DOHH2 (cell line): ENCODE measurements around the gene C12orf57.
A peak's percentile ranks its signal among the peaks of the same experiment; 100 is the strongest.

Experiments
- H3F3A ChIP-seq: fragments of 200-600 bp; sonication (generic), shearing (Covaris generic); 2 replicates; pipeline ENCODE4 v1.6.0; 2016; ENCODE audit warnings: antibody characterized with exemption, mild to moderate bottlenecking; ENCODE audit not compliant: control insufficient read depth, insufficient read depth
- H3K27ac ChIP-seq: fragments of 200-600 bp; sonication (generic); 2 replicates; pipeline ENCODE4 v1.5.1; 2014; ENCODE audit warnings: low read depth, mild to moderate bottlenecking, low read length, moderate library complexity
- H3K27me3 ChIP-seq: fragments of 200-600 bp; sonication (generic); 2 replicates; pipeline ENCODE4 v1.6.1; 2014; ENCODE audit warnings: mild to moderate bottlenecking, low read length, mixed read lengths; ENCODE audit not compliant: control insufficient read depth
- H3K36me3 ChIP-seq: fragments of 200-600 bp; sonication (generic); 2 replicates; pipeline ENCODE4 v1.6.1; 2014; ENCODE audit warnings: mild to moderate bottlenecking, low read length, moderate library complexity, mixed read lengths; ENCODE audit not compliant: control insufficient read depth
- H3K4me1 ChIP-seq: fragments of 200-600 bp; sonication (generic); 2 replicates; pipeline ENCODE4 v1.6.1; 2014; ENCODE audit warnings: mild to moderate bottlenecking, low read length, mixed read lengths; ENCODE audit not compliant: control insufficient read depth
- H3K4me2 ChIP-seq: fragments of 200-600 bp; sonication (generic); 2 replicates; pipeline ENCODE4 v1.6.0; 2014; ENCODE audit warnings: mild to moderate bottlenecking, low read length, moderate library complexity
- H3K4me3 ChIP-seq: fragments of 200-600 bp; sonication (generic); 2 replicates; pipeline ENCODE4 v1.5.1; 2014; ENCODE audit warnings: mild to moderate bottlenecking, low read length, mixed read lengths
- H3K79me2 ChIP-seq: fragments of 200-600 bp; sonication (generic); 2 replicates; pipeline ENCODE4 v1.6.1; 2014; ENCODE audit warnings: mild to moderate bottlenecking, low read length, mixed read lengths; ENCODE audit not compliant: control insufficient read depth
- H3K9me2 ChIP-seq: fragments of 200-600 bp; sonication (generic); replicated peaks from 2 replicates; pipeline ENCODE4 v1.6.1; 2014; ENCODE audit warnings: mild to moderate bottlenecking, low read length, mixed read lengths; ENCODE audit not compliant: control insufficient read depth
- H3K9me3 ChIP-seq: fragments of 200-600 bp; sonication (generic); 2 replicates; pipeline ENCODE4 v1.6.1; 2014; ENCODE audit warnings: antibody characterized with exemption, low read length, mixed read lengths; ENCODE audit not compliant: control insufficient read depth, insufficient read depth
- H4K20me1 ChIP-seq: fragments of 200-600 bp; sonication (generic); 2 replicates; pipeline ENCODE4 v1.6.0; 2014; ENCODE audit warnings: low read depth, mild to moderate bottlenecking, antibody characterized with exemption, low read length, moderate library complexity; ENCODE audit not compliant: control insufficient read depth, insufficient read depth
- CTCF ChIP-seq: fragments of 200-600 bp; sonication (generic); IDR thresholded peaks from one replicate; pipeline ENCODE4 v1.5.1; 2014; ENCODE audit warnings: antibody characterized with exemption, mild to moderate bottlenecking, low read depth, low read length; ENCODE audit not compliant: poor library complexity, severe bottlenecking
- EZH2phosphoT487 ChIP-seq: fragments of 200-600 bp; sonication (generic); IDR thresholded peaks from 2 replicates; pipeline ENCODE4 v1.6.1; 2017; ENCODE audit warnings: borderline replicate concordance, mild to moderate bottlenecking, antibody characterized with exemption, low read length, moderate library complexity, mixed read lengths

Gene C12orf57

DNA sequence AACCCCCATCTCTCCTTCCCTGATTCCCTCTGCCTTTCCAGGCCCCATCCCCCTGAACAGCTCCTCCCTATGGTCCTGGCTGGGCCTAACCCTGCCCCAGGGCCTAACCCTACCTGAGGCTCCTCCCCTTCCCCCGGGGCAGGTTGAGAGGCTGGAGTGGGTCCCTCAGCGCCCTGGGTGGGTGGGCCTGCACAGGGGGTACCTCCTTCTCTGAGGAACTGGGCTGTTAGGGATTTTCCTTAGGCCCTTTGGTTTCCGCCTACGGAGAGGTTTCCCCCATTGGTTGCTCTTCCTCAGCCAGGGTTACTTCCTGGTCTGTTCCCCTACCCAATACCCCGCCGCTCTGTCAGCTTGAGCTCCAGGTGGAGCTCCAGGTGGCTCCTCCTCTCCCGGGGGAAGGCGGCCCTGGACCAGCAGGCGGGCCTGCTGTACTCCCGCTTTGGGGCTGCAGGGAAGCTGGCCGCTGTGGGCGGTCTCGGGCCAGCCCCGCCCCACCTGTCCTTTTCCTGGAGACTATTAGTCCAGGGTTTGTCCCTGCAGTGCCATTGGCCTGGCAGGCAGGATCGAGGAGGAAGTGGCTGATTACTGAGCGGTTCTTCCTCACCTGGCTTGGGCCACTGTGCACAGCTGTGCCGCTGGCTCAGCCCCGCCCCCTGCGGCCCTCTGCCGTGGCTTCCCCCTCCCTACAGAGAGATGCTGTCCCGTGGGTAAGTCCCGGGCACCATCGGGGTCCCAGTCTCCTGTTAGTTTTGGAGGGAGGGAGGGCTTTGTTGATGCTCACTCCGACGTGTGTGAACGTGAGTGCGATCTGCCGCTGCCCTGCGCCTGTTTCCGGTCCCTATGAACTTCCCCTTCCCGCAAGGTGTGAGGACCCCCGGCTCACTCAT, 2.5 kb downstream of the C12orf57 start:
- H3K36me3 ChIP-seq = no peaks in the 10 kb centered on the region
- peak overlapping the region; percentile 80 for H3K27ac ChIP-seq
- no peaks in the 10 kb centered on the region for H4K20me1 ChIP-seq
- H3K4me3 ChIP-seq = peak overlapping the region; percentile 95
- peak overlapping the region; percentile 100 for H3K4me2 ChIP-seq
- no peaks in the 10 kb centered on the region for H3K79me2 ChIP-seq
- H3F3A ChIP-seq = peaks cover 13% of the 10 kb centered on the region
- H3K4me1 ChIP-seq = peaks cover 69% of the 10 kb centered on the region
- no peaks in the 10 kb centered on the region for H3K9me2 ChIP-seq
- no peaks in the 10 kb centered on the region for H3K9me3 ChIP-seq
- TF ChIP-seq EZH2phosphoT487 = no peak
- TF ChIP-seq CTCF = no peak
- peaks cover 16% of the 10 kb centered on the region for H3K27me3 ChIP-seq

DNA sequence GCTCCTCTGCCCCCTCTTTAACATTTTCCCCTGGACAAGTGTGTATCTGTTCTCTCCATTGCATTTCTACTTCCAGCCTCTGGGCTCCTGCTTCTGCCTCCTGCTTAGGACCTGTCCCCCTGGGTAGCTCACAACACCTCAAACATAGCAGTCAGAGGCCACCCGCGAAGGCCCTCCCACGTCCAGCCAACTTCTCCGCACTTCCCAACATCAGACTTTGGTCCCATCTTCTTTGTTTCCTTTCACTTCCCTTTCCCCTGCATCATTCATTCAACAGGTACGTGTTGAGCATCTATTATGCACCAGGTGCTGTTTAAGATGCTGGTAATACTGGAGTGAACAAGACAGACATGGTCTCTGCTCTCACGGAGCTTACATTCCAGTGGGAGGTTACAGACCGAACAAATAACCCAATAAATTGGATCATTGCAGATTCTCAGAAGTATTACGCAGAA, 3.1 kb downstream of the C12orf57 start:
- peaks cover 23% of the 10 kb centered on the region for H3K27me3 ChIP-seq
- H3K9me2 ChIP-seq = no peaks in the 10 kb centered on the region
- no peaks in the 10 kb centered on the region for H3K9me3 ChIP-seq
- no peaks in the 10 kb centered on the region for H3K79me2 ChIP-seq
- peak overlapping the region; percentile 100 for H3K4me2 ChIP-seq
- H3K36me3 ChIP-seq = no peaks in the 10 kb centered on the region
- peaks cover 76% of the 10 kb centered on the region for H3K4me1 ChIP-seq
- TF ChIP-seq CTCF = no peak
- TF ChIP-seq EZH2phosphoT487 = no peak
- H3K4me3 ChIP-seq = peak overlapping the region; percentile 95
- H3K27ac ChIP-seq = no peak overlapping the region
- peaks cover 13% of the 10 kb centered on the region for H3F3A ChIP-seq
- H4K20me1 ChIP-seq = no peaks in the 10 kb centered on the region

DNA sequence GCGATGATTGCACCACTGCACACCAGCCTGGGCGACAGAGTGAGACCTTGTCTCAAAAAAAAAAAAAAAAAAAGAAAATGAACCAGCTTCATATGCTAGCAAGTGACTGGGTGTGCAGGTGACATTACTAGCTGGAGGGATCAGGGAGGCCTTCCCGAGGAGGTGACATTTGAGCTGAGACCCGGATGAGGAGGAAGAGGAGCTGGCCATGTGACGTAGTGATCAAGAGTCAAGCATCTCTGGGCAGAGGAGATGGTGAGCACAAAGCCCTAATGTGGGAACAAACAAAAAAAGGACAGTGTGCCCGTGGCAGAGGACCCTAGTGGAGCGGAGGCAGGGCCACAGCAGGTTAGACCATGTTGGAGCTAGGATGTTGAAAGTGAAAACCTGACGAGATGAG, 3.8 kb downstream of the C12orf57 start:
- no peaks in the 10 kb centered on the region for H3K9me3 ChIP-seq
- H4K20me1 ChIP-seq = peaks cover 4% of the 10 kb centered on the region; the same call in 1 of the 2 replicates
- H3K9me2 ChIP-seq = no peaks in the 10 kb centered on the region
- TF ChIP-seq EZH2phosphoT487 = no peak
- no peak for TF ChIP-seq CTCF
- no peaks in the 10 kb centered on the region for H3K36me3 ChIP-seq
- H3K4me2 ChIP-seq = no peak overlapping the region
- no peaks in the 10 kb centered on the region for H3K79me2 ChIP-seq
- H3K27me3 ChIP-seq = peaks cover 30% of the 10 kb centered on the region
- H3K4me3 ChIP-seq = no peak overlapping the region
- peaks cover 83% of the 10 kb centered on the region for H3K4me1 ChIP-seq
- H3F3A ChIP-seq = peaks cover 13% of the 10 kb centered on the region
- no peak overlapping the region for H3K27ac ChIP-seq
